ENCODE data around the gene KIF6.

The KIF6 gene

DNA sequence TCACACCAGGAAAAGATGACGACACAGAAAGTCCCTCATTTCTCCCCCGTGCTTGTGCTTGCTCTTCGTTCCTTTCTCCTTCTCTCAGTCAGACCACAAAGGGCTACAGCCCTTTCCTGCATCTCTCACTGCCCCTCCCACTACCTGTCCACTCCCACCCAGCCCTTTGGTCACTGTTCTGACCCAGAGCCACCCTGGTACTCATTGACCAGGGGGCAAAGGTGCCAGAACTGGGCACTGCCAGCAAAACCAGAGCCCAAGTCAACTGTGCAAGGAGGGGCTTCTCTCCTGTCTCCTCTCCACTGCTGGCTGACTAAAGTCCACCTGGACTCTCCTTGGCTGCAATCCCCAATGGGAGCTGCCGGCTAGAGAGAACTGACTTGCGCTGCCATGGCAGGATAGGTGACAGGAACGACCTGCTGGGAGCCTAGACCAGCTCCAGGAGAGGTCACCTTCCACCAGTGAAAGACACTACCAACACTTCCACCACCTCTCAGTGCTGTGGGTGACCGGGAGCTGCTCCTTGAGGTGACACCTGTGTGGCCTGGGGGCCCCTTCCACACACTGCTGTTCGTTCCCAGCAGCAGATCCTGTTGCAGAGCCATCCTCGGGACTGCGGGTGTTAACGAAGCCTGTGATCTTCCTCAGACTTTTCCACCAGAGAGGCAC is 443.8 kb downstream of the KIF6 start:
- no peak for DNase-seq (ENCODE audit: low read depth in 2 of 2)

DNA sequence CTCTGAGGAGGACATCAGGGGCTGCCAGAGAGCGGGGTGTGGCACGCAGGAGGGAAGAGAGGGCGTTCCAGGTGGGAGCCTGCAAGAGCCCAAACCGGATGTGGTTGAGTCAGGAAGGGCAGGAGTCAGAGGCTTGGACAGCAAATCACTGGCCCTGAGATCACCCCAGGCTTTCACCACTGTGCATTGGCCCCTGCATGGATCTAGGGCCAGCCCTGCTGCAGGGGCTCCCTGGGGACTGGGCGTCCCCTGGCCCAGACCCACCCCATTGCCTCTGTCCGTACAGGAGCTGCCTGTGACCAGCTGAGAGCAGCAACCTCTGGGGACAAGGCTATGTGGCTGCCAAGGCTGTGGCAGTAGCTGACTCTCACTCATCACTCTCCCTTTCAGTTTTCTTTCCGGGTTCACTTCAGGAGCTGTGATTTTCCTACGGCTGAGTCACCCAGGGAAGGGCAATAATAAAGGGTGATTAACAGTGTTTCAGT is 444.9 kb downstream of the KIF6 start:
- DNase-seq (ENCODE audit: low read depth in 2 of 2), result no peak

Data from activated CD4-positive, alpha-beta T cell treated with anti-CD3 and anti-CD28 coated beads for 24 hours (primary cell).